ENCODE results near the gene PTTG1. TPM values are rescaled to one million over a fixed set of nuclear protein-coding genes. Genes with fewer than 3 reads are reported as not detected.

PTTG1 gene
- total RNA-seq, 1 experiment from 2014 or later = 636 TPM

DNA sequence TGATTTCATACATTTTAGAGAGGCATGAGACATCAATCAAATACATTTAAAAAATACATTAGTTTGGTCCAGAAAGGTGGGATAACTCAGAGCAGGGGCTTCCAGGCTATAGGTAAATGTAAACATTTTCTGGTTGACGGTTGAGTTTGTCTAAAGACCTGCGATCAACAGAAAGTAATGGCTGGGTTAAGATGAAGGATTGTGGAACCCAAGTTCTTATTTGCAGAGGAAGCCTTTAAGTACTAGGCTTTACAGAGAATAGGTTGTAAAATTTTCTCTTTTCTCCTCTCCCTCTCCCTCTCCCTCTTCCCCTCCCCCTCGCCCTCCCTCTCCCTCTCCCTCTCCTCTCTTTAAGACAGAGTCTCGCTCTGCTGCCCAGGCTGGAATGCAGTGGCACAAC lies 50.8 kb downstream of the PTTG1 start:
- no peak for DNase-seq (ENCODE audit: low read depth)

DNA sequence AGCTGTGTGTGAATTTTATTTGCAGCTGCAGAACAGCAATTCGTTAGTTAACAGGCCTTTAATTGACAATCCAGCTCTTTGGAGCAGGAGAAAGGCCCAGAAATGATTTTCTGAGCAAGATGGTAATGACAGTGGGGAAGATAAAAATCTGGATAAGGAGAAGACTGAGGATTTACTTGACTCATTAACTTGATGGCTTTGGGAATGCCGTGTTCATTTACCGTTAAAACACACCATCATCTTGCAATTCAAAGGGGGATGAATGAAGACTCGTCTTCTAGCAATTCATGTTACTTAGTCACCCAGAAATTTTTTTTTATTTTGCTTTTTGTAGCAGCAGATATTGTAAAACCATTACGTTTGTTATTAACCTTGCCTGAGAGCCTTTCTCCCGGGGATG lies 52.0 kb downstream of the PTTG1 start:
- no peak for DNase-seq (ENCODE audit: low read depth)

DNA sequence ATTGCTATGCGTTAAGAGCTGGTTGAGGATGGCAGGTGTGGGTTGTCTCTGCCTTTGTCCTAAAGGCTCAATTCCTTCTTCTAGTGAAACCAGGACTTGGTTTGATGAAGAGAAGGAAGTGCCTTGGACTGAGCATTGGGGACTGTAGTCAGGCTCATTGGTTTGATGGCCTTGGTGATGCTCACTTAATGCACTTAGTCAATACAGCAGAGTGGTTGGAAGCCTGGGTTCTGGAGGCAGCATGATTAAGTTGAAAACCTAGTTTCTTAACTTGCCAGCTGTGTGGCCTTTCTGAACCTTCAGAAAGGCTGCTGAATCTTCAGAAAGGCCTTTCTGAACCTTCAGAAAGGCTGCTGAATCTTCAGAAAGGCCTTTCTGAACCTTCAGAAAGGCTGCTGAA lies 52.4 kb downstream of the PTTG1 start:
- no peak for DNase-seq (ENCODE audit: low read depth)

DNA sequence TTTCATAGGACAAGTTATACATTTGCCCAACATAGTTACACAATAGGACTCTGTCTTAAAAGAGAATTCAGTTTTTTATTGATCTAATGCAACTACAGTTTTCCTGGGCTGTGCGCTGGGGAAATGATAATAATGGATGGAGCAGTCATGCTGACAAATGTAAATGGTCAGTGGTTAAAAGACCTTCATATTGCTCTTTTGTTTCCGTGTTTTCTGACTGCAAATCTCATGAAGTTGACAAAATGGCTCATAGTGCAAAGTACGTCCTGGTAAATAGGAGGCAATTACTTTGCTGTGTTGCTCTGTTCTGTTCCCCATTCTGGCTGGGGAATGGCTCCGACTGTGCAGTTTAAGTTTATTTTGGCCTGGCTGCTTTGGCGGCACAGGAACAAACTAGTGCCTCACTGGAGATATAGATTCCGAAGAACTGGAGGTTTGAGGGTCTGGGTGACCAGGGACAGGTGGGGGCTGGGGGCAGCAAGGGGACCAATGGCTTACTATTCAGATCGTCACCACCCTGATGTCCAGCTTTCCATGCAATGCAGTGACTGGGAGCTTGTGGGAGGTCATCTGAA lies 54.3 kb downstream of the PTTG1 start:
- DNase-seq (ENCODE audit: low read depth) = no peak

DNA sequence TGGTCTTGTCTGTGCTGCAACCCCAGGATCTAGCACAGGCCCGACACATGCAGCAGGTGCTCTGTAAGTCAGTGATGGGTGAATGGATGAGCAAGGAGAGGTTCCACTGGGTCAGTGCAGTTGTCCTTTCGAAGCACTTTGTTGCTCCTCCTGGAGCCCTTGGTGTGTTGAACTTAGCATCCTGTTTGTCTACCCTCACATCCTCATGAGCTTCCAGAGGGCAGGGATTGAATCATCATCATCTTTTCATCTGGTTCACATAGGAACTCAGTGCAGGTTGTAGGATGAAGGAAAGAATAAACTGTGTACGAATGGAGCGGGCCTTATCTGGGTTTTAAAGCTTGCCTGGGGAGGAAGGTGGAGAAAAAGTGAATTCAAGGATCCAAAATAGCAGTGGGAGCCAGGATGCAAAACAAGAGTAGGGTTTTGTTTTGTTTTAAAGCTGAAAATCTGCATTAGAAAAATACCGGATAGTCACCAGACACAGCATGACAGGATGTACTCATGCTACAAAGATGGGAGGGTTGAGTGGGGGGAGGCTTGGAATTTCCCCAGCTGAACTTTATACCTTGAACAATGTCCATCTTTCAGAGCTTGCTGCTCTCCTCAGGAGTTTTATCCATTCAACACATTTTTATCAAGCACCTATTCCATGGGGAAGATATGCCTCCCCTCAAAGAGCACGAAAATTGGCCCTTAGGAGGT lies 55.8 kb downstream of the PTTG1 start:
- peak; percentile 53 for DNase-seq (ENCODE audit: low read depth)

DNA sequence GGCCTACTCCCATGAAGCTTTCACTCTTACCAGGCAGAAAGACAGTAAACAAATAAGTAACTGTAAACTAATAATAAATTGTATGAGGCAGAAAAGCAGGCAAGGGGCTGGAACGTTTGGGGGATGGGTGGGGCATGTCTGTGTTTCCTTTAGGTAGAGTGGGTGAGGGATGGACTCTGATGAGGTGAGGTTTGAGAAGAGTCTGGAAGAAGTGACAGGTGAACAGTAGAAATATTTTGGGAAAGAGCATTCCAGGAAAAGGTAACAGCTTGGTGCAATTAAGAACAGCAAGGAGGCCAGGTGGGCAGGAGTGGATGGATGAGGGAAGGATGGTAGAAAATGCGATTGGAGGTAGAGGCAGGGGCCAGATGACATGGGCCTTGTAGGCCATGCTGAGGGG lies 56.5 kb downstream of the PTTG1 start:
- no peak for DNase-seq (ENCODE audit: low read depth)

Other genes with a start within 250 kb of the PTTG1 start
- gene FABP6, start 192.3 kb upstream of the PTTG1 start, total RNA-seq (2014; rRNA removed; shearing (Covaris generic)) = 5.7 and 10.7 TPM in 2 replicates
- gene CCNJL, start 109.3 kb upstream of the PTTG1 start, total RNA-seq (2014; rRNA removed; shearing (Covaris generic)) = 6.1 and 7.0 TPM in 2 replicates
- 2.8 and 3.0 TPM in 2 replicates for gene C1QTNF2, start 51.2 kb upstream of the PTTG1 start, total RNA-seq (2014; rRNA removed; shearing (Covaris generic))
- 8.5 and 10.3 TPM in 2 replicates for gene FAM200C, start 21.8 kb upstream of the PTTG1 start, total RNA-seq (2014; rRNA removed; shearing (Covaris generic))
- gene SLU7, start 2.8 kb upstream of the PTTG1 start, total RNA-seq (2014; rRNA removed; shearing (Covaris generic)) = 62.4 and 64.4 TPM in 2 replicates

Measured in Daoy (cell line).